ENCODE data around the gene TUBAL3.
"Not testable (repeated sequence)": the region's sequence is repeated elsewhere in the genome, so short reads cannot be mapped to it uniquely, and the experiment has no call there.

DNA sequence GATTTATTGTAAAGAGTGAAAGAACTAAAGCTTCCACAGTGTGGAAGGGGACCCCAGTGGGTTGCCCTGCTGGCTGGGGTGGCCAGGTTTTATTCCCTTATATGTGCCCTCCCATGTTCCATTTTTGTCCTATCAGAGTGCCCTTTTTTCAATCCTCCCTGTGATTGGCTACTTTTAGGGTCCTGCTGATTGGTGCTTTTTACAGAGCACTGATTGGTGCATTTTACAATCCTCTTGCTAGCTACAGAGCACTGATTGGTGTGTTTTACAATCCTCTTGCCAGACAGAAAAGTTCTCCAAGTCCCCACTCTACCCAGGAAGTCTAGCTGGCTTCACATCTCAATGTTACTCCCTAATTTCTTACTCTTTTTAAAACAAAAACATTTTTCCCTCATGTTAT, 6.2 kb upstream of the TUBAL3 start:
- TF ChIP-seq POLR2A (IDR thresholded peaks at IDR 0.05; ENCODE audit: extremely low read depth, insufficient read length): not testable (repeated sequence)
- TF ChIP-seq, protein P1, sequence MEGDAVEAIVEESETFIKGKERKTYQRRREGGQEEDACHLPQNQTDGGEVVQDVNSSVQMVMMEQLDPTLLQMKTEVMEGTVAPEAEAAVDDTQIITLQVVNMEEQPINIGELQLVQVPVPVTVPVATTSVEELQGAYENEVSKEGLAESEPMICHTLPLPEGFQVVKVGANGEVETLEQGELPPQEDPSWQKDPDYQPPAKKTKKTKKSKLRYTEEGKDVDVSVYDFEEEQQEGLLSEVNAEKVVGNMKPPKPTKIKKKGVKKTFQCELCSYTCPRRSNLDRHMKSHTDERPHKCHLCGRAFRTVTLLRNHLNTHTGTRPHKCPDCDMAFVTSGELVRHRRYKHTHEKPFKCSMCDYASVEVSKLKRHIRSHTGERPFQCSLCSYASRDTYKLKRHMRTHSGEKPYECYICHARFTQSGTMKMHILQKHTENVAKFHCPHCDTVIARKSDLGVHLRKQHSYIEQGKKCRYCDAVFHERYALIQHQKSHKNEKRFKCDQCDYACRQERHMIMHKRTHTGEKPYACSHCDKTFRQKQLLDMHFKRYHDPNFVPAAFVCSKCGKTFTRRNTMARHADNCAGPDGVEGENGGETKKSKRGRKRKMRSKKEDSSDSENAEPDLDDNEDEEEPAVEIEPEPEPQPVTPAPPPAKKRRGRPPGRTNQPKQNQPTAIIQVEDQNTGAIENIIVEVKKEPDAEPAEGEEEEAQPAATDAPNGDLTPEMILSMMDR (IDR thresholded peaks at IDR 0.05; ENCODE audit: low read depth, low read length): not testable (repeated sequence)

Measured in NB4 (cell line).